ENCODE results near the gene LCLAT1.

GRCh38 chr2:30580391-30580790 lies 133.3 kb downstream of the LCLAT1 start:
- TF ChIP-seq EZH2phosphoT487 (IDR thresholded peaks at IDR 0.05): no peak
- no peak for TF ChIP-seq CTCF (IDR thresholded peaks at IDR 0.05)
